H1 (cell line): Measurements from ENCODE around the gene MRPL9. TPM values are rescaled to one million over a fixed set of nuclear protein-coding genes. Genes with fewer than 3 reads are reported as not detected.

Experiments used
- CTCF ChIP-seq, 3 experiments: IDR thresholded peaks; 1 replicate in 2 of 3; 2 replicates in 1 of 3; pipeline versions ENCODE4 v1.5.1 to v1.6.1; 2011; ENCODE audit warnings: low read length in 3 of 3, mild to moderate bottlenecking in 3 of 3, inconsistent platforms in 2 of 3, low read depth in 1 of 3, moderate library complexity in 1 of 3; ENCODE audit not compliant: insufficient read depth in 1 of 3; ENCODE audit errors: control extremely low read depth in 1 of 3
- E2F6 ChIP-seq: IDR thresholded peaks from 2 replicates; pipeline ENCODE4 v1.6.1; 2012; ENCODE audit warnings: inconsistent platforms
- HDAC6 ChIP-seq: IDR thresholded peaks from one replicate; pipeline ENCODE4 v1.7.1; 2012; ENCODE audit warnings: low read depth, mild to moderate bottlenecking, inconsistent platforms, low read length, moderate library complexity
- NANOG ChIP-seq: IDR thresholded peaks from 2 replicates; pipeline ENCODE4 v1.6.1; 2011; ENCODE audit warnings: low read length, low read depth, mild to moderate bottlenecking, inconsistent platforms; ENCODE audit not compliant: insufficient read depth, poor library complexity, severe bottlenecking
- TBP ChIP-seq: IDR thresholded peaks from 2 replicates; pipeline ENCODE4 v1.6.1; 2011; ENCODE audit warnings: low read depth, low read length, improper control_type of control experiment
- polyA plus RNA-seq, 7 experiments: library from polyadenylated mRNA; depleted of rRNA in 3 of 7; stranded (reverse) in 5 of 7; unstranded in 2 of 7; fragments of >200 nt in 5 of 7; fragments of 200-250 nt in 2 of 7; gene quantifications; 1 replicate in 5 of 7; 2 replicates in 1 of 7; 4 replicates in 1 of 7; pipeline versions ENCODE4 v1.2.1 to v1.2.3, GENCODE V29; 2011 to 2013; ENCODE audit warnings: missing spikeins in 2 of 7, mixed read lengths in 2 of 7
- total RNA-seq: library from RNA; stranded (reverse); fragmentation: NEBNext Ultra II Directional; extraction: Animal tissue kit (Norgen Biotek cat#: 25700); gene quantifications from 2 replicates; pipeline ENCODE4 v1.2.1, GENCODE V29; 2021

The MRPL9 gene
- total and polyA plus RNA-seq, 2 of the 8 experiments (the other 6 are each of a cell fraction or from before 2014, with no cell fraction given), result 74.9 to 113 TPM

GRCh38 chr1:151790071-151790939 lies 27.0 kb upstream of the MRPL9 start, which contains the start of gene TDRKH (continued):
- peak; percentile 34 to 56 (median 38) for TF ChIP-seq CTCF (IDR thresholded peaks at IDR 0.05; ENCODE audit: control extremely low read depth in 1 of 3, insufficient read depth in 1 of 3, low read depth in 1 of 3, low read length in 3 of 3)
- peak; percentile 97 for TF ChIP-seq E2F6
- no peak for TF ChIP-seq NANOG
- no peak for TF ChIP-seq HDAC6
- TF ChIP-seq TBP, result peak; percentile 72
